ENCODE results near the gene NGRN. TPM values are rescaled to one million over a fixed set of nuclear protein-coding genes. Genes with fewer than 3 reads are reported as not detected.
A peak's percentile ranks its signal among the peaks of the same experiment; 100 is the strongest.

Gene NGRN
- total RNA-seq, 4 donors from 2014 or later, result 55.5 to 81.7 (median 71.6) TPM

GRCh38 chr15:90307661-90308060 lies 42.2 kb downstream of the NGRN start:
- TF ChIP-seq, protein P1, sequence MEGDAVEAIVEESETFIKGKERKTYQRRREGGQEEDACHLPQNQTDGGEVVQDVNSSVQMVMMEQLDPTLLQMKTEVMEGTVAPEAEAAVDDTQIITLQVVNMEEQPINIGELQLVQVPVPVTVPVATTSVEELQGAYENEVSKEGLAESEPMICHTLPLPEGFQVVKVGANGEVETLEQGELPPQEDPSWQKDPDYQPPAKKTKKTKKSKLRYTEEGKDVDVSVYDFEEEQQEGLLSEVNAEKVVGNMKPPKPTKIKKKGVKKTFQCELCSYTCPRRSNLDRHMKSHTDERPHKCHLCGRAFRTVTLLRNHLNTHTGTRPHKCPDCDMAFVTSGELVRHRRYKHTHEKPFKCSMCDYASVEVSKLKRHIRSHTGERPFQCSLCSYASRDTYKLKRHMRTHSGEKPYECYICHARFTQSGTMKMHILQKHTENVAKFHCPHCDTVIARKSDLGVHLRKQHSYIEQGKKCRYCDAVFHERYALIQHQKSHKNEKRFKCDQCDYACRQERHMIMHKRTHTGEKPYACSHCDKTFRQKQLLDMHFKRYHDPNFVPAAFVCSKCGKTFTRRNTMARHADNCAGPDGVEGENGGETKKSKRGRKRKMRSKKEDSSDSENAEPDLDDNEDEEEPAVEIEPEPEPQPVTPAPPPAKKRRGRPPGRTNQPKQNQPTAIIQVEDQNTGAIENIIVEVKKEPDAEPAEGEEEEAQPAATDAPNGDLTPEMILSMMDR (IDR thresholded peaks at IDR 0.05), result no peak
- no peak for ATAC-seq (ENCODE audit: low FRiP score)
- DNase-seq (ENCODE audit: low spot score), result no peak

DNA sequence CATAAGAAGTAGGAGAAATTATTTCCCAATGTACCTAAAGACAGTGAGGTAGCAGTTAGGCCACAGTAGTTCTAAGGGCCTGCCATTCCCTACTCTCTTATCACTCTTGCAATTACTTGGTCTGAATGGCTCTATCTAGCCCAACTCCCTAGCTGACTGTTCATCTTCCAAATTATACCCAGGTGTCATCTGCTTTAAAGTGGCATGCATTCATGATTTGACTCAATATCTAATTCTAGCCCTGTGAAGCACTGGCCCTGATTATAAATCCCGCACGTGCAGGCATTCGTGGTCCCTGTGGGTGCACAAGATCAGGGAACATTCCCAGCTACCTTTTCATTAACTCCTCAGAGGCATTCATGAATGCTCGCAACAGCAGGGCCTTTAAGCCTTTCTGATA lies 43.5 kb downstream of the NGRN start:
- DNase-seq (ENCODE audit: low spot score), result no peak
- TF ChIP-seq, protein P1 (IDR thresholded peaks at IDR 0.05), result no peak
- no peak for ATAC-seq (ENCODE audit: low FRiP score)

GRCh38 chr15:90315278-90315982 lies 50.0 kb downstream of the NGRN start:
- peak; percentile 83 for ATAC-seq (ENCODE audit: low FRiP score)

GRCh38 chr15:90316139-90316538 lies 50.7 kb downstream of the NGRN start:
- no peak for DNase-seq (ENCODE audit: low spot score)
- no peak for ATAC-seq (ENCODE audit: low FRiP score)
- TF ChIP-seq, protein P1 (IDR thresholded peaks at IDR 0.05), result no peak

More at GRCh38 chr15:90315278-90315982, 50.0 kb downstream of the NGRN start:
- TF ChIP-seq, protein P1 (IDR thresholded peaks at IDR 0.05), result no peak
- no peak for DNase-seq (ENCODE audit: low spot score)

- DNase-seq (ENCODE audit: low spot score) (no peak), ATAC-seq (ENCODE audit: low FRiP score) (no peak)
- TF ChIP-seq, protein P1 (IDR thresholded peaks at IDR 0.05), result no peak
Observed at GRCh38 chr15:90318591-90318990, 53.1 kb downstream of the NGRN start.

GRCh38 chr15:90320062-90320884 lies 54.8 kb downstream of the NGRN start:
- DNase-seq (ENCODE audit: low spot score), result peak; percentile 42
- TF ChIP-seq, protein P1 (IDR thresholded peaks at IDR 0.05), result peak in 2 of 3 donors; percentile 71 to 98
- ATAC-seq (ENCODE audit: low FRiP score), result peak; percentile 93
